ENCODE measurements around the gene SSTR5.
A peak's percentile ranks its signal among the peaks of the same experiment; 100 is the strongest.
"Not testable (repeated sequence)": the region's sequence is repeated elsewhere in the genome, so short reads cannot be mapped to it uniquely, and the experiment has no call there.

Gene SSTR5

DNA sequence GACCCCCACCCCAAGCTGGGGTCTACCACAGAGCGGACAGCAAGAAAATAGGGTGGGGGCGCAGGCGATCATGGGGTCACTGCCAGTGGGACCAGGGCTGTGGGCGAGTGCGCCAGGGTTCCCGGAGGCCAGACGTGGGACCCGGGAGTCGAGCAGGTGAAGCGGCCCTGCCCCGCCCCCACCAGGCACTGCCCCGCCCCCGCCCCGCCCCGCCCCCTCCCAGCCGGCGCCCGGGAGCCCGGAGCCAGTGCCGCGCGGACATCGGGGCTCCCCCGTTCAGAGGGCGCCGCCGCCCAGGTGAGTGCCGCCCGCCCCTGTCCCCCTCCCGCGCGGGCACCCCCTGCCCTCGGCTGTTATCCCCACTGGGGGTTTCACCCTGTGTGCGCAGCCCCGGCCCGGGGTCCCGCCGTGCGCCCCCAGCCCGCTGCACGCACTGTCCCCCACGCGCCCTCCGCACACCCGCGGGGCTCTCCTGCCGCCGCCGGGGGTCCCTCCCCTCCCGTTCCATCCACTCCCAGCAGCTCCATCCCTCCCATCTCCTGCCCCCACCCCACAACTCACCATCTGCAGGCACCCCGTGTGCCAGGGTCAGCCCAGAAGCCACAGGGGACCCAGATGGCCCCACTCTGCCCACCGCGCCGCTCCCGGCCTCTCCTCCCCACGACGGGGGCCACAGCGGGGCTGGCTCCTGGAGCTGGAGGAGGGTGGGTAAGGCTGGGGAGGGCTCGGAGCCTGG, at the start of gene SSTR5:
Gene SSTR5 (plus strand): TSS at position 222 of the 736 bp plus-strand sequence. CDS start 6,122 bp downstream, outside the sequence.
- Mint-ChIP-seq H3K4me1 (peaks cover 5% of the 10 kb centered on the region), H3K27me3 (ENCODE audit: low read depth) (peaks cover 72% of the 10 kb centered on the region), H3K9me3 (no peaks in the 10 kb centered on the region), H3K27ac (no peak within 1 kb of the TSS), H3K36me3 (ENCODE audit: low read depth) (no peaks in the 10 kb centered on the region), H3K4me3 (peak within 1 kb of the TSS in 1 of 3 experiments; percentile 19)
- TF ChIP-seq, protein P1, sequence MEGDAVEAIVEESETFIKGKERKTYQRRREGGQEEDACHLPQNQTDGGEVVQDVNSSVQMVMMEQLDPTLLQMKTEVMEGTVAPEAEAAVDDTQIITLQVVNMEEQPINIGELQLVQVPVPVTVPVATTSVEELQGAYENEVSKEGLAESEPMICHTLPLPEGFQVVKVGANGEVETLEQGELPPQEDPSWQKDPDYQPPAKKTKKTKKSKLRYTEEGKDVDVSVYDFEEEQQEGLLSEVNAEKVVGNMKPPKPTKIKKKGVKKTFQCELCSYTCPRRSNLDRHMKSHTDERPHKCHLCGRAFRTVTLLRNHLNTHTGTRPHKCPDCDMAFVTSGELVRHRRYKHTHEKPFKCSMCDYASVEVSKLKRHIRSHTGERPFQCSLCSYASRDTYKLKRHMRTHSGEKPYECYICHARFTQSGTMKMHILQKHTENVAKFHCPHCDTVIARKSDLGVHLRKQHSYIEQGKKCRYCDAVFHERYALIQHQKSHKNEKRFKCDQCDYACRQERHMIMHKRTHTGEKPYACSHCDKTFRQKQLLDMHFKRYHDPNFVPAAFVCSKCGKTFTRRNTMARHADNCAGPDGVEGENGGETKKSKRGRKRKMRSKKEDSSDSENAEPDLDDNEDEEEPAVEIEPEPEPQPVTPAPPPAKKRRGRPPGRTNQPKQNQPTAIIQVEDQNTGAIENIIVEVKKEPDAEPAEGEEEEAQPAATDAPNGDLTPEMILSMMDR (IDR thresholded peaks at IDR 0.05; ENCODE audit: unreplicated experiment in 3 of 3): no peak

DNA sequence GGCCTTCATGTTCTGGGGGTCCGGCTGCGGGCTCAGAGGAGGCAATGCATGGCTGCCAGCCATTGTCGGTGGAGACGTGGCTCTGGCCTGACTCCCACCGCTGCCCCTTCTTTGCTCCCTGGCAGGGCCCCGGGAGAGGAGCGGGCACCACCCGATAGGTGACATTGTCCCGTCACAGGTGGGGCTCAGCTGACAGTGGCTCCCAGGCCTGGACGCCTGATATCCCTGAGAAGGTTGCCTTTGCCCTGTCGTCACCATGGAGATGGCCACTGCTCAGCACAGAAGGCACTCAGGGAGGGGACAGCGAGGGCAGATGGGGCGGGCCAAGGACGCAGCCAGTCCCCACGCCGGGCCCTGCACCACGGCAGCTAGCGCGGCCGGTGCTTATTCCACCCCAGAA, 48.4 kb upstream of the SSTR5 start:
- no peaks in the 10 kb centered on the region for H3K36me3 Mint-ChIP-seq (ENCODE audit: low read depth)
- H3K4me3 Mint-ChIP-seq: no peak overlapping the region
- H3K9me3 Mint-ChIP-seq: no peaks in the 10 kb centered on the region
- H3K27ac Mint-ChIP-seq: no peak overlapping the region
- TF ChIP-seq, protein P1 (IDR thresholded peaks at IDR 0.05; ENCODE audit: unreplicated experiment in 3 of 3): no peak
- peaks cover 14% of the 10 kb centered on the region for H3K27me3 Mint-ChIP-seq (ENCODE audit: low read depth)
- peaks cover 34% of the 10 kb centered on the region for H3K4me1 Mint-ChIP-seq

DNA sequence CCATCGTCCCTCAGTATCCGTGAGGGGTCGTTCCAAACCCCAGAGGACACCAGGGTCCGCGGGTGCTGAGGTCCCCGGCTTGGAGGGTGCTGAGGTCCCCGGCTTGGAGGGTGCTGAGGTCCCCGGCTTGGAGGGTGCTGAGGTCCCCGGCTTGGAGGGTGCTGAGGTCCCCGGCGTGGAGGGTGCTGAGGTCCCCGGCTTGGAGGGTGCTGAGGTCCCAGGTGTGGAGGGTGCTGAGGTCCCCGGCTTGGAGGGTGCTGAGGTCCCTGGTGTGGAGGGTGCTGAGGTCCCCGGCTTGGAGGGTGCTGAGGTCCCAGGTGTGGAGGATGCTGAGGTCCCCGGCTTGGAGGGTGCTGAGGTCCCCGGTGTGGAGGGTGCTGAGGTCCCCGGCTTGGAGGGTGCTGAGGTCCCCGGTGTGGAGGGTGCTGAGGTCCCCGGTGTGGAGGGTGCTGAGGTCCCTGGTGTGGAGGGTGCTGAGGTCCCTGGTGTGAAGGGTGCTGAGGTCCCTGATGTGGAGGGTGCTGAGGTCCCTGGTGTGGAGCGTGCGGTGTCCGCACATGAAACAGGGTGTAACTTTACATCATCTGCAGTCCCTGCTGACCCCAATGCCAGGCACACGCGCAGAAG, 47.3 kb upstream of the SSTR5 start:
- not testable (repeated sequence) for H3K4me3 Mint-ChIP-seq; H3K36me3 Mint-ChIP-seq (ENCODE audit: low read depth); H3K9me3 Mint-ChIP-seq
- Mint-ChIP-seq H3K4me1 (peaks cover 34% of the 10 kb centered on the region), H3K27ac (peak overlapping the region in 1 of 3 experiments; percentile 5), H3K27me3 (ENCODE audit: low read depth) (peaks cover 11% of the 10 kb centered on the region)

DNA sequence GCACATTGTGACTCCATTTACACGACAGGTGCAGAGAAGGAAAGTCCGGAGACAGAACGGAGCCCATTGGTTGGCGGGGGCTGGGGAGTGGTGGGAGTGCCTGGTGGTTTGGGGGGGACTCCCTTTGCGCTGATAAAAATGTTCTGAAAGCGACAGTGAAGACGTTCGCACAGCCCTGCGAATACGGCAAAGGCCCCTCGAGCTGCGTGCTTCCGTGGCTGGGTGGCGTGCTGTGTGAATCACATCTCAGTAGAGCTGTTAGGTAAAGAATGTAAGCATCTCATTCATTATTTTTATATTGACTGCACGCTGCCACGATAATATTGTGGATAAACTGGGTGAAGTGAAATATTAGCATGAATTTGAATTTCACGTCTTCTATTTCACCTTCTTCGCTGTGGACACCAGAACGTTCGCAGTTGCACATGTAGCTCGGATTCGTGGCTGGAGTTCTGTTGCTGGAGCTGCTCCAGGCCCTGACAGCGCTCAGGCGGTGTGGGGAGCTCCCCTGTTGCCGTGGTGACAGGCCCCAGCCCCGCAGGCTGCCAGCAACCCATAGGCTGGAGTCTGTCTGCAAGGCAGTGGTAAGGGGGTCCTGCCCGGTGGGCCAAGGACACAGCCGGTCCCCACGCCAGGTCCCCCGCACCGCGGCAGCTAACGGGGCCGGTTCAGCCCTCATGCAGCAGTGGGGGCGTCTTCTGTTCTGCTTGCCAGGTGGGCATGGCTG, 46.3 kb upstream of the SSTR5 start:
- H3K4me1 Mint-ChIP-seq: peaks cover 34% of the 10 kb centered on the region
- H3K27ac Mint-ChIP-seq: peak overlapping the region in 2 of 3 experiments; percentile 5 to 27
- TF ChIP-seq, protein P1 (IDR thresholded peaks at IDR 0.05; ENCODE audit: unreplicated experiment in 3 of 3): no peak
- no peaks in the 10 kb centered on the region for H3K9me3 Mint-ChIP-seq
- peak overlapping the region in 1 of 3 experiments; percentile 19 for H3K4me3 Mint-ChIP-seq
- H3K27me3 Mint-ChIP-seq (ENCODE audit: low read depth): peaks cover 11% of the 10 kb centered on the region
- H3K36me3 Mint-ChIP-seq (ENCODE audit: low read depth): no peaks in the 10 kb centered on the region

DNA sequence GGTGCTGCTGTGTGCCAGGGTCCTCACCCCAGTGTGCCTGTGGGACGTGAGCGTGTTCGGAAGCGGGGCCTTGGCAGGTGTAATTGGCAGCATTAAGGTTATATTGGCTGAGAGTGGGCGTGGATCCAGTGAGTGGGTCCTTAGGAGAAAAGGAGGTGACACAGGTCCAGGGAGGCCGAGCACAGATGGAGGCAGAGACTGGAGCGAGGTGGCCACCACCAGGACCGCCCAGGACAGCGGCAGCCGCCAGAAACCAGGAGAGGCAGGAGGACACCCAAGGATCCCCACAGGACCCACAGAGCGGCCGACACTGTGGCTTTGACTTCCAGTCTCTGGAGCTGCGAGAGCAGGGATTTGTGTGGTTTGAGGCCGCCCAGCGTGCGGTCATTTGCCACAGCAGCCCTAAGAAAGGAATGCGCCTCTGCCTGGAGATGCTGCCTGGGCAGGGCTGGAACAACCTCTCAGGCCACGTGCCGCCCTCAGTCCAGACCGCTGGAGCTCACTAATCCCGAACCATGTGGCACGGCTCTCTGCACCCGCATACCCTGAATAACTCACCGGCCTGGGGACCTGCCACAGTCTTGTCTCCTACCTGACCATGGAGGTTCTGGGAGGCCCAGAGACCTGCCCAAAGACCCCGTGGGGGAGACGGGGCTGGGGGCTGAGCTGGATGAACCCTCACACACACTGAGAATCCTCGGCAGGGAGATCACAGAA, 45.6 kb upstream of the SSTR5 start:
- Mint-ChIP-seq H3K27me3 (ENCODE audit: low read depth) (peaks cover 11% of the 10 kb centered on the region), H3K4me1 (peaks cover 34% of the 10 kb centered on the region), H3K27ac (peak overlapping the region in 2 of 3 experiments; percentile 5 to 44), H3K9me3 (no peaks in the 10 kb centered on the region), H3K36me3 (ENCODE audit: low read depth) (no peaks in the 10 kb centered on the region), H3K4me3 (no peak overlapping the region)
- TF ChIP-seq, protein P1 (IDR thresholded peaks at IDR 0.05; ENCODE audit: unreplicated experiment in 3 of 3): no peak

DNA sequence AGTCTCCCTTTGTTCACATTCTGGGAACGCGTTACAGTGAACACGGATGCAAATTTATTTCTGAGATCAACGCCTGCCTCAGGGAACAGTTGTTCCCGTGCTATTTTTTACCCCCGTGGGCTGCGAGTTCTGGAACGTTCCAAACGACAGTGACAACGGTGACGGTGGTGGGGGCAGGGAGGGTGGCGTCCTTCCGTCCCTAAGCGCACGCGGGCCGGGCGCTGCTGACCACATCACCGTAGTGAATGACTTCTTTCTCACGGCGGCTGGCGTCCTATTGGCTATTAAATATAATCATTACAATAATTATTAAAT, 45.1 kb upstream of the SSTR5 start:
- Mint-ChIP-seq H3K4me1 (peaks cover 34% of the 10 kb centered on the region), H3K27me3 (ENCODE audit: low read depth) (peaks cover 11% of the 10 kb centered on the region), H3K9me3 (no peaks in the 10 kb centered on the region), H3K36me3 (ENCODE audit: low read depth) (no peaks in the 10 kb centered on the region), H3K27ac (peak overlapping the region in 1 of 3 experiments; percentile 44), H3K4me3 (no peak overlapping the region)
- TF ChIP-seq, protein P1 (IDR thresholded peaks at IDR 0.05; ENCODE audit: unreplicated experiment in 3 of 3): no peak

Measured in nephron (organoid).